SK-N-DZ (cell line): Measurements from ENCODE around the gene PTPRZ1. TPM values are rescaled to one million over a fixed set of nuclear protein-coding genes. Genes with fewer than 3 reads are reported as not detected.

Experiments used
- DNase-seq: peaks from one replicate; pipeline ENCODE4 v3.0.0-alpha.2; 2015; ENCODE audit warnings: low spot score
- polyA plus RNA-seq, 2 experiments: library from polyadenylated mRNA; depleted of rRNA; stranded (reverse); fragments of >200 nt; gene quantifications; 2 replicates each; pipeline ENCODE4 v1.2.3, GENCODE V29; 2014

PTPRZ1 gene
- not detected in 2 replicates for polyA plus RNA-seq (2014; cell fraction: cytosol; rRNA removed)
- 0.02 TPM in 1 of 2 replicates, not detected in the other for polyA plus RNA-seq (2014; cell fraction: nucleus; rRNA removed)

GRCh38 chr7:121872831-121873288 lies at the start of gene PTPRZ1:
TSS of gene PTPRZ1 (plus strand) at chr7:121873161. CDS start at chr7:121873500, 339 bp downstream.
- DNase-seq = peak; percentile 11

- no peak for DNase-seq
These were observed 48.7 kb upstream of the PTPRZ1 start for GRCh38 chr7:121824276-121824675.

GRCh38 chr7:121831351-121831750 lies 41.6 kb upstream of the PTPRZ1 start:
- DNase-seq = no peak

DNA sequence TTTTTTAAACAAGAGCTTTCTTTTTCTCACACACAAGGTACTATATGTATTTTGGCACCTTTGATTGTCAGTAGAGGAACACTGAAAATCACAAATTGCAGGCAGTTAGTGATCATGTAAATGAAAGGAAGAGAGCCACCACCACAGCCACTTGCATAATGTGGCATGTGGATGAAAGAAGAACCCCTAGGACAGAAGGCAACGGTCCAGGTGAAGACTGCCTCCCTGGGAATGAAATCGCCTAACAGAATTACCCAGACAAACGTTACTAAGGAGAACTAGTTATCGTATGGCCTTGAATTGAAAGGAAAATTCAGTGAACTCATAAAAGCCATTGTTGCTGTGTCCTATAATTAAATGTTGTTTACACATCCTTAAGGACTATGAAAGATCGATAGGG lies 41.2 kb upstream of the PTPRZ1 start:
- DNase-seq = no peak

DNA sequence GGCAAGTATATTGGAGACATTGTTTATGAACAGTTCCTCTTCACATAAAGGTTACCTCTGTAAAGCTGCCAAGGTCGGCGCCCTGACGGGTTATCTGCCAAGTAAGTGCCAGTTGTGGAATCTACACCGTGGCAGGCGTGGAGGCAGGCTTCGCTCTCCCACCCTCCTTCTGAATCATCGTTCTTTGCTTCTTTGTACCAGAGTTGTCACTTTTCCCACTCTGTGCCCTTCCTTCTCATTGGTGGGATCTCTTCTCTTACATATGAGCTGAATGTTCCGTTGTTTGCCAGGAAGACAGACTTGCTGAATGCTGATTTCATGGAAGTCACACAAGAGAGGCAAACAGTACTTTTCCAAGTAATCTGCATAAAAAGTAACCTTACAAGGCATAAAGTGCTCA lies 40.6 kb upstream of the PTPRZ1 start:
- no peak for DNase-seq

- no peak for DNase-seq
These were observed 39.0 kb upstream of the PTPRZ1 start for GRCh38 chr7:121833991-121834390.

DNA sequence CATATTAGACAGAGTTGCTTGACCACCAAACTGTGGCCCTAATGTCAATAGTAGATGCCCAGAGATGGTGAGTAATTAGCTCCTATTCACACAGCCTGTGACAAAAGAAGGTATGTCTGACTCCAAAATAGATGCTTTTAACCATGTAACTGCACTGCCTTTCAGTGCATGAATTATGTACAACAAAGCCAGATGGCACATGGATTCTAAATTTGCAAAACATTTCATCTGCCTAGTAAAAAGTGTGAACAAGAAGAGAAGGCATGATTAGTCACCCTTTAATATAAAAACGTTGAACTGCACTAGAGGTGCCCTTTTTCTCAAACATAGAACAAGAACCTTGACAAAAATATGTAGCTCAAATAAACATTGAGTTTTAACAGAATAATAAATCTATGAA lies 35.5 kb upstream of the PTPRZ1 start:
- no peak for DNase-seq

GRCh38 chr7:121847041-121847440 lies 25.9 kb upstream of the PTPRZ1 start:
- DNase-seq = no peak

DNA sequence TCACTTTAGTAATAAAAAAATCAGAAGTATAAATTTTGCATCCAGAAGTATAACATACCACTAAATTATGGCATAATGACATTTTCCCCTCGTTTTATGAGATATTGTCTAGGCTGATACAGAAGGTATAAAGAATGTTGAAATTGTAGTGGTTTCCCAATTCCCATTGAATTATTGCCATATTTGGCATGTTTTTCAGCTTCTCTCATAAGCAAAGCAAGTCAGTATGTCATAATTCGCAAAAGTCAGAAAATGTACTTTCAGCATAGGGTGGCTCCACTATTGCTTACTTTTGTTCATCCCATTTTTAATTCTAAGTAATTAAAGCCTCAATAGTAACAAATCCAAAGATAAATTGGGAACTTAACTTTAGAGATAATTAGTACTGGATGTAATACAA lies 19.7 kb upstream of the PTPRZ1 start:
- DNase-seq = no peak

DNA sequence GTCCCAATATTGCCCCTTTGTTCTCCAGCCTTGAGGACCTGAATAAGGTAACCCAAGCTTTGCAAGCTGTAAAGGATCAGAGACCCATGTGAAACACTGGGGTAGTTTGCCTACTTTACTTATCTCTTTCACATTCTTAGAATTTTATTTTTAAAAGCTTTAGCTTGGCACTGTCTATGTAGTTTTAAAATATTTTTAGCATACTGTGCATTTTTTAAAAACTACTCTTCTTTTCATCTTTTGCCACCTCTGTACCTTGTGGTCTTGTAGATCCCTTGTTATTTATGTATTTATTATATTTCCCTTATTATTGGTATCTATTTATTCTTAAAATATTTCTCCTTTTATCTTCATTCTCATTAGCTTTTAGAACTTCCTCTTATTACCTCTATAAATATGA lies 12.0 kb upstream of the PTPRZ1 start:
- no peak for DNase-seq

- DNase-seq = no peak
These were observed 10.4 kb upstream of the PTPRZ1 start for GRCh38 chr7:121862591-121862990.

- no peak for DNase-seq
These were observed 1.8 kb upstream of the PTPRZ1 start for GRCh38 chr7:121871188-121871587.

DNA sequence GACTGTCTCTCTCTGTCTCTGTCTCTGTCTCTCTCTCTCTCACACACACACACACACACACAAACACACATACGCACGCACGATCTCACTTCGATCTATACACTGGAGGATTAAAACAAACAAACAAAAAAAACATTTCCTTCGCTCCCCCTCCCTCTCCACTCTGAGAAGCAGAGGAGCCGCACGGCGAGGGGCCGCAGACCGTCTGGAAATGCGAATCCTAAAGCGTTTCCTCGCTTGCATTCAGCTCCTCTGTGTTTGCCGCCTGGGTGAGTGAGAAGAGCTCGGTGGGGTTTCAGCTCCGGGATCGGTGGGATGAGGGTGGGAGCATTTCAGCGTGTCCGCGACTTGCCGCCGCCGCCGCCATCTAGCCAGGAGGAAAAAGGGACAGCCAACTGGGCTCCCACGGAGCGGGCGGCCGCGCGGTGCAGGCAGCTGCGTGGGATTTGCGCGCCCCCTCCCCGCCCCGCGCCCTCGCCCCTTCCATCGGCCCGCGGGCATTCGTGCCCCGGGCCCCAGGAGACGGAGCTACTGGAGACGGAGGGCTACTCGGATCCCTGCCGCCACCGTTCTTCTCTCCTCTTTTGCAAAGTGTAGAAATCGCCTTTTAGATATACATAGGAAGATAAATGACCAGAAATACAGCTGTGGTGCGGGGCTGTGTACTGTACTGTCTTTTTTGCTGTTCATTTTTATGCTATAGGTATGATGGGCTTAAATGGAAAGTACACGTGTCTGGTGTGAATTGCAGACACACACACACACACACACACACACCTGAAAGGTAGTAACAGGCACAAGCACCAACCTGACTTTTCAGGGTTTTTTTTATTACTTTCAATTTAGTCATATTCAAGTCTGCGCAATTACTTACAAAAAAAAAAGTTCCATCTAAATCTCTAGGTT lies 581 bp downstream of the PTPRZ1 start:
- peak; percentile 25 for DNase-seq

DNA sequence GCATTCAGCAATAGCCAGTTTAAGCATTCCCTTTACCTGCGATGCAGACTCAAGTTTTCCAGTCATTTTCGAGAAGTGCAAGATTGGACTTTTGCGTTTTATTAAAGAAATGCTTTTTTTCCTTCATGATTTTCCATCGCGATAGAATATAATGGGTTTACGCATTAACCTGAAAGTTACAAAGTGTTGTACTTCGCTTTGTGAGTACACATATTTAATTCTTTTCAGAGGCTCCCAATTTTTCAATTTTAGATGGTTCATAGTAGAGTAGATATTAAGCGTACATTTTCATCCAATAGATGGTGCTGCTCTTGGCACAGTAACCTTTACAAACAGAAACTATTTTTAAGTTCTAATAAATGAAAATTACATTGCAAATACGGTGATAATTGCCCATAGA lies 1.3 kb downstream of the PTPRZ1 start:
- DNase-seq = no peak

- DNase-seq = no peak
These were observed 2.2 kb downstream of the PTPRZ1 start for GRCh38 chr7:121875203-121875602.

DNA sequence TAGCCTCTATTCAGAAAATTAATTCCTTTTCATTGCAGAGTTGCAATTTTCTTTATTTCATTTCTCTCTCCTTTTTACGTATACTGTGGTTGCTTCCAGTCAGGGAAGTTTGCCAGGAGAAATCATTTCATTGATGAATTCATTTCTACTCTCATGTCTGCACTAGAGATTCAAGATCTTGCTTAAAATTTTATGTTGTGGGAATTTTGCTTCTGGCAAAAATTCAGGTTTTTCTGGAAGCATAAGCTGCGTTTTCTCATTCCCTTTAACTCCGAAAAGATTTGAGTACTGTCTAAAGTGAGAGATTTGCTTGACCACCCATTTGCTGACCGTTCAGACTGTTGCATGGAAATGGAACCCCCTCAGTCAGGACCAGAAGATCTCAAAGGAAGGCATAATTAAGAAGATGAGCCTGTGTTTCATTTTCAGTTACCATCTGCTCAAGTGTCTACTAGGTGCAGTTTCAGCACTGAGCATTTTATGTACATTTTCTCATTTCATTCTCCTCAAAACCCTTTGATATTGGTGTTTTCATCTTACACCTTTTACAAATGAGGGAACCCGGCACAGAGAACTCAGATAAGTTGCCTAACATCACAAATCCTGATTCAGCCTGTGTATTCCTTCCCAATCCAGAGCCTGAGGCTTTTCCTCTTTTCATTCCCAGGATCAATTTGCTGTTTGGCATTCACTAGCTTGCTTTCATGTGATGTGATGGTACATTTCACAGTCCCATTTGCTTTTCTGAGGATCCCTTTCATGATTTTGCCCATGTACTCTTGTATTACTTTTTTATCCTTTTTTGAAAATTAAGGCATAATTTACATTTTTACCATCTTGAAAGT lies 3.9 kb downstream of the PTPRZ1 start:
- DNase-seq = no peak

DNA sequence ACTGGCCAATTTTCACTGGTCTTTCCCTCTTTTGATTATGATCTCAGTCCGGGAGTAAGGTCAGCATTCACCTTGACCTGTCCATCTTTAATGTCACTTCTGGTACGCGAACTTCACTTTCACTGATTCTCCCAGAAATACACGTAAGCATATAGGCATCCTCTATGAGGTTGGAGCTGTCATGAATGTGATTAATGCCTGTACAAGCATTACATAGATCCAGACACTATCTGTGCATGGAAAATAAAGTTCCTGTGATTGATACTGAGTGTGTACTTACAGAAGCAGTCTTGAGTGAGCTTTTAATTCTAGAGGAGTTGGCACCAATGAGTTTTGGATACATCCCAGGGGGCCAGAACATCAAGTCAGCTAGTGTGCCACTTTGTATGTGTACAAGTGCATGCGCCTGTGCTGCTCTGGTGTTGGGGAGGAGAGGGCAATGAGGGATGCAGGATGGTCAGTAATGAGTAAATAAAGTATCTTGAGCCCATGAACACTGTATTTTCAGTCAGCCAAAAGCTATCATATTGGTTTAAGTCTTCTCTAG lies 6.0 kb downstream of the PTPRZ1 start:
- DNase-seq = no peak

DNA sequence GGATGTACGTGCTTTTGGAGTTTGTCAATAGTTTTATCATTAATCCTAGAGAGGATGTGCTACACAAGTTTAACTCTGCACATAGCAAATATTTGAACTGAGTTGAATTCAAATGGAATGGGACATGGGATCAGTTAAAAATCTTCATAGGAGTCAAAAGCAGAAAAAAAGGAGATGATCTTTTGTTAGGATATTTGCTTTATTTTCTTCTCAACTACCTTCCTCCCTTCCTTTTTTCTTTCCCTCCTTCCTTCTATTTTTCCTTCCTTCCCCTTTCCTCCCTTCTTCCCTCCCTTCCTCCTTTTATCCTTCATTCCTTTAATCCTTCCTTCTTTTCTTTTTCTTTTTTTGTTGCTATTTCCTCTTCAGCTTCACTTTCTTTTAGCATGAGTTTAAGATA lies 6.6 kb downstream of the PTPRZ1 start:
- DNase-seq = no peak

- DNase-seq = no peak
These were observed 9.8 kb downstream of the PTPRZ1 start for GRCh38 chr7:121882731-121883130.

DNA sequence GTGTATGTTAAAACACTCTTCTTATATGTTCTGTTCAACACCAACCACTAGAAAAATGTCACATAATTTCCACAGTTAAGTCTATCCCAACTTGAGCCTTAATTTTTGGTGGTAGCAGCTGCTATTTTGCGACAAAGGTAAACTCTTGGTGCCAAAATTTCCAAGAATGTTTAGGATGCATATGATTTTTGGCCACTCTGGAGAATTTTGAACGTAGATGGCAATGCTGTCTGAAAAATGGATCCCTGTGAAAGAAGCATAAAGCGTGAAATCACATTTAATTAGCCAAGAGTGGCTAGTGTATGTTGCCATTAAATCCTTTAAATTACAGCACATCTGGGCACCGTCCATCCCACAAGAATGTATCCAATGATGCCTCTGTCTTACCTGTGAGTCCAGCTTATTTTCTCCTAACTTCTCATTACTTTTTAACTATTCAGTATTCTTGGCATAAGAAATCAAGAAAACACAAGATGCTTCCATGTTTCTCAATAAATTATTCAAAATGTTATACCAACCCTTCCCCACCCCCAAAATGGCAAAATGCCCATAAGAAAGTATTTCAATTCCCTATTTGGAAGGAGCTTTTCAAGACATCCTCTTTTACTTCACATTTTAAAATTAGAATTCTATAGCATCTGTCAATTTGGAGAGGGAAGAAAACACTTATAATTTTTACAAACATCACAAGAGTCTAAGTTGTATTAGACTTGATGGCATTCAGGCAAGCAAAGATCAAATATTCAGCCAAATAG lies 12.4 kb downstream of the PTPRZ1 start:
- DNase-seq = no peak

DNA sequence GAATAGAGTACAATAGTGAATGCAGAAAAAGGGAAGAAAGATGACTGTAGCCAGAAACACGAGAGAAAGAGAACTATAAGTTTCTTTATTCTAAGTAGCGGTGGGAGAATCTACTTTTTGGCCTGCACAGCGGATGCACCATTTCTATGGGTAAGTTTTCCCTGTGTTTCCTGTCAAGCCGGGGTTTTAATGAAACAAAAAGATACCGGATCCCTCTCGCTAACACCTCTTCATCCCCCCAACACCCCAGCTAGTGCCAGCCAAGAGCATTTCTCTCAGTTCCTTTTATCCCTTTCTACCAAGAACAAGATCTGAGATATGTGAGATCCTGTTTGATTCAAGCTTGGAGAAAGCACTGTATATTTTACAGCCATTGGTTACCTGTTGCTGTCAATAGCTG lies 14.7 kb downstream of the PTPRZ1 start:
- DNase-seq = no peak
